ENCODE measurements around the gene DDX4. TPM values are rescaled to one million over a fixed set of nuclear protein-coding genes. Genes with fewer than 3 reads are reported as not detected.

DDX4 gene
- total RNA-seq, 1 experiment from 2014 or later, result not detected

- DNase-seq (ENCODE audit: low read depth), result no peak
Measured at GRCh38 chr5:55821731-55822512, 84.1 kb downstream of the DDX4 start.

GRCh38 chr5:55823151-55823796 lies 85.4 kb downstream of the DDX4 start:
- DNase-seq (ENCODE audit: low read depth), result no peak

DNA sequence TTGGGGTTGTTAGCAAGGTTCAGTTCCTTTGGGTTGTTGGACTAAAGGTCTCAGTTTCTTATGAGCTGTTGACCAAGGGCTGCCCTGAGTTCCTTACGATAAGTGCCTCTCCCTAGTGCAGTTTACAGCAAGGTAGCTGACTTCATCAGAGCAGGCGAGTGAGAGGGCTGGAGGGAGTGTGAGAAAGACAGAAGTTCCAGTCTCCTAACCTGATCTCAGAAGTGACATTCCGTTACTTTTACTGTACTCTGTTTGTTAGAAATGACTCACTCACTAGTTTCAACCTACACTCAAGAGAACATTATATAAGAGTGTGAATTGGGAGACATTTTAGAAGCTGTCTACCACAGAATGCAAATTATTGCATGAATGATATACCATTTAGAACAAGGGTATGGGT lies 92.1 kb downstream of the DDX4 start:
- no peak for DNase-seq (ENCODE audit: low read depth)

- no peak for DNase-seq (ENCODE audit: low read depth)
Measured at GRCh38 chr5:55832446-55832845, 94.6 kb downstream of the DDX4 start.

- DNase-seq (ENCODE audit: low read depth), result no peak
Measured at GRCh38 chr5:55836191-55836590, 98.3 kb downstream of the DDX4 start.

DNA sequence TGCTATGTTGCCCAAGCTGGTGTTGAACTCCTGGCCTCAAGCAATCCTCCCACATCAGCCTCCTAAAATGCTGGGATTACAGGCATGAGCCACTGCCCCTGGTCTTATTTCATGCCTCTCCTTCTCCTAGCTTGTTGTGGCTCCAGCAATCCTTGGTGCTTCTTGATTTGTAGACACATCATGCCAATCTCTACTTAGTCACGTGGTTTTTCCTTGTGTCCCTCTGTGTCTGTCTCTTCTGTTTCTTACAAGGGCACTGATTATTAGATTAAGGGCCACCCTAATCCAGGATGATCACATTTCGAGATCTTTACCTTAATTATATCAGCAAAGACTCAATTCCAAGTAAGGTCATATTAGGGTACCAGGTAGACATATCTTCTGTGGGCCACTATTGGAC lies 104.1 kb downstream of the DDX4 start:
- no peak for DNase-seq (ENCODE audit: low read depth)

GRCh38 chr5:55847837-55848236 lies 110.0 kb downstream of the DDX4 start:
- DNase-seq (ENCODE audit: low read depth), result peak; percentile 69

- no peak for DNase-seq (ENCODE audit: low read depth)
Measured at GRCh38 chr5:55848783-55849182, 110.9 kb downstream of the DDX4 start.

- peak; percentile 75 for DNase-seq (ENCODE audit: low read depth)
Measured at GRCh38 chr5:55850839-55851674, 113.2 kb downstream of the DDX4 start, which contains the start of gene IL31RA. Gene IL31RA (plus strand): TSS chr5:55851357. CDS start chr5:55851571, 214 bp downstream.

DNA sequence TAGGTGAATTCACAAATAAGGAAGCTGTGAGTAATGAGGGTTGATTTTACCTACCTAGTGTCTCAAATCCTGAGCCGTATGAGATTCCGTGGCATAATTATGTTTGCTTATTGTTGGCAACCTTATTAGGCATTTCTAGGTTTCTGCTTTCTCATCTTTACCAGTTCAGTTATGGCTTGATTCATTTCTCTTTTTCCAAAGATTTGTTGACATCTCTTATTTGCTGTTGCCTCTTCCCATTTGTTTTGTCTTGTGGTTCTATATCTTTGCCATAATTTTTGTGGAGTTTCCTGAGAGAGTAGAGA lies 113.8 kb downstream of the DDX4 start:
- DNase-seq (ENCODE audit: low read depth), result no peak

DNA sequence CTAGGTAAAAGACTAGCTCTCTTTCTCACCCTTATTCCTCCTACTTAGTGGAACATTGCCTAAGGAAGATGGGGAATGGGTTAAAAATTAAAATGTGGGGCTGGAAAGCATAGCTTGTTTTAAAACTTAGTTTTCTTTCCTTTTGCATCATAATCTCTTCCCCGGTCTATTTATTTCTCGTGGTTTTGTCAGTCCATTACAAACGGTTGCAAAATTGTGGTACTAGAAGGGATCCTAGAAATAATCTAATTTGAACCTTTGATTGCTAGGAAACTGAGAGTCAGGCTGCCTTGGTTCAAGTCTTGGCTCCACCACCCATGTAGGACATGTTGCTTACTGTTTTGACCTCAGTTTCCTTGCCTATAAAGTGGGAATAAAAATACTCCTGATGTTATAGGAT lies 114.6 kb downstream of the DDX4 start:
- peak; percentile 6 for DNase-seq (ENCODE audit: low read depth)

DNA sequence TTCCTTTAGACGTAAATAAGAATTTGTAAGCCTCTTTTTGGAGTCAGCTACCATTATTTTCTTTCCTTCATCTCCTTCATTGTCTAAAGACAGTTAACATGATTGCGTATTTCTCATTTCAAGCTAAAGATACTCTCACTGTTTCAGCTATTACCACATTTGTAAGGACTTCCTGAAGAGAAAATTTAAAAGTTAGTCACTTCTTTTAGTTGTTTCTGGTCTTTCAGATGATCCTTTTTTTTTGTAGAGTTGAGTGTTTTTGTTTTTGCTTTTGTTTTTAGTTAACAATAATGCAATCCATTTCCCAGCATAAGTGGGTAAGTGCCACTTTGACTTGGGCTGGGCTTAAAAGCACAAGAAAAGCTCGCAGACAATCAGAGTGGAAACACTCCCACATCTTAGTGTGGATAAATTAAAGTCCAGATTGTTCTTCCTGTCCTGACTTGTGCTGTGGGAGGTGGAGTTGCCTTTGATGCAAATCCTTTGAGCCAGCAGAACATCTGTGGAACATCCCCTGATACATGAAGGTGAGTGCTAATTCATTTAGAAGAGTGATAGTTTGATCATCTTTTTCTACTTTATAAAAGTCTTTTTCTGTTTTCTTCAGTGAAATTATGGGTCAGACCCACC lies 115.3 kb downstream of the DDX4 start:
- no peak for DNase-seq (ENCODE audit: low read depth)

GRCh38 chr5:55853818-55854217 lies 116.0 kb downstream of the DDX4 start:
- peak; percentile 24 for DNase-seq (ENCODE audit: low read depth)

DNA sequence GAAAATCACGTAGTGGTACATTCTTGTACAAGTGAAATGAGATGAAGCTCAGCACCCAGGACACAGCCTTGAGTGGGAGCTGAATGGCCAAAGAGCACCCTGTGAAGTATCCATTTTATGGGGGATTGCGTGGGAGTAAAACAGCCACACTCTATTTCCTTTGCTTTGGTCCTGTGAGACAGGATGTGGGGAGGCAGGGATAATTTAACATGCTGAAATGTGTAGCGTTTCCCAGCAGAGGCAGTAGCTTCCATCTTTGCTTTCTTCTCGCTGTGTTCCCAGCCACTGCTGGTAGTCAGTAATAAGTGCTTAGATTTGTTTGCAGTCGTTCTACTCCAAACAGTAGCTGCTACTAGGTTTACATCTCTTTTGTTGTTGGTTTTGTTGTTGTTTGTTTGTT lies 117.6 kb downstream of the DDX4 start:
- DNase-seq (ENCODE audit: low read depth), result no peak

DNA sequence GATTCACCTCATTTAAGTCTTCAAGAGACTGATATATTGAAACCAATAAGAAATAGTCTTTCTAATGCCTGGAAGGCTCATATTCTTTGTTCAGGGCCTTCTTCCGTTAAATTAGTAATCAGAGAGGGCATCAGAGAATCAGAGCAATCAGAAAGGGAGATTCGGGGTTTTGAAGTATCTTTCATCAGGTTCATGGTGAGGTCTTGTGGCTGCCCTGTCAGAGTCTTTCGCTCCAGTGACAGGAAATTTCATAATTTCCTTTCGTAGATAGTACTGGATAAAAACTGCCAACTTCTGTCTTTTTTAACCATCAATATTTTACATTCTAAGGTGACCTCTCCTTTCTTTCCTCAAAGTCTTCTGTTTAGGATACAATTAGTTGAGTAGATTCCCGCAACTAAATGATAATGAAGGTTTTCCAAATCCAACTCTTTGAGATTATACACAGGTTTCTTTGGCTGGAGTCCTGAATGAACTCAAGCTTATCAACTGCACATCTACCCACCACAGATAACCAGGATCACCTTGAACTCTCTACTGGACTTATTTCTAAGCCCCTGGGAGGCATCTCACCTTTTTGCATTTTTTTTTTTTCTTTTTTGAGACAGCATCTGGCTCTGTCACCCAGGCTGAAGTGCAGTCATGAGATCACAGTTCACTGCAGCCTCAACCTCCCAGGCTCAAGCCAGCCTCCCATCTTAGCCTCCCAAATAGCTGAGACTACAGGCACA lies 118.8 kb downstream of the DDX4 start:
- no peak for DNase-seq (ENCODE audit: low read depth)

DNA sequence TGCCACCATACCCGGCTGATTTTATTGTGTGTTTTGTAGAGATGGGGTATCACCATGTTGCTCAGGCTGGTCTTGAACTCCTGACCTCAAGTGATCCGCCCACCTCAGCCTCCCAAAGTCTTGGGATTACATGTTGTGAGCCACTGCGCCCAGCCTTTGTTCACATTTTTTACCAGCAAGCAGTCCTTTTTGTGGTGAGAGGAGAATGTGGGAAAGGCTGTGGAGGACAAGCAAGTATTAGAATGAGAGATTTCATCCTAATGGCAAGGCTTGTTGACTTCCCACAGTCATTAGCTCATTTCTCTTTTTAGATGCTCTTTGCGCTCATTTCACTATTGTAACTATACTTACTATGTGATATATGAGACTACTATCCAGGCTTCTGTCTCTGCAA lies 119.4 kb downstream of the DDX4 start:
- no peak for DNase-seq (ENCODE audit: low read depth)

DNA sequence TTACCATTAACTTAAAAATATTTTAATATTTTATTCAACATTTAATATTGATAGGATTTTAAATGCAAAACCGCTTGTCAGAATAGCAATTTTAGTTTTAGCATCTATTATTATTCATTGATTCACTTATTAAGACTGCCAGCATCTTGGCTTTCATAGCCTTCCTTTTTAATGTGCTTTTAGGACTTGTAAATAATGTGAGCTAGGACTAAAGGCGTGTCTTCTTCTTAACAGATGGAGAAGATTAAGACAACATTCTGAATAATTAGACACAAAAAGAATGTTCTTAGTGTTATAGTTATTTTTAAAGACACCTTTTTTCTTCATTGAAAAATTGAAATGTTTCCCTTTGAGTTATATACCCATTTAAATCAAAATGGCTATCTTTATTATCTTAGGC lies 120.2 kb downstream of the DDX4 start:
- no peak for DNase-seq (ENCODE audit: low read depth)

DNA sequence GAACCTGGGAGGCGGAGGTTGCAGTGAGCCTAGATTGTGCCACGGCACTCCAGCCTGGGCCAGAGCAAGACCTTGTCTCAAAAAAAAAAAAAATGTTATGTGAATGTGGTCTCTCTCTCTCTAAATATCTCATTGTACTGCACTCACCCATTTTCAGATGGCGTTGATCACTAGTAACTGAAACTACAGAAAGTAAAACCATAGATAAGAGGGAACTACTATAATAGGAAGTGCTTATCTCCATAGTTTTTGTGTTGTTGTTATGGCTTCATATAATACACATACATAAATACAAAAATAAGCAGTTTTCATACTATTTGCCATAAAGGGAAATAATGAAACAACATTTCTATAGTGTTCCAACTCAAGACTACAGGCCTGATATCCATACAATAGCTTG lies 122.4 kb downstream of the DDX4 start:
- DNase-seq (ENCODE audit: low read depth), result no peak

- DNase-seq (ENCODE audit: low read depth), result no peak
Measured at GRCh38 chr5:55860709-55861108, 122.8 kb downstream of the DDX4 start.

GRCh38 chr5:55864606-55865541 lies 127.0 kb downstream of the DDX4 start:
- no peak for DNase-seq (ENCODE audit: low read depth)

Data from M059J (cell line).